ENCODE data around the gene ARMC8.

Gene ARMC8

DNA sequence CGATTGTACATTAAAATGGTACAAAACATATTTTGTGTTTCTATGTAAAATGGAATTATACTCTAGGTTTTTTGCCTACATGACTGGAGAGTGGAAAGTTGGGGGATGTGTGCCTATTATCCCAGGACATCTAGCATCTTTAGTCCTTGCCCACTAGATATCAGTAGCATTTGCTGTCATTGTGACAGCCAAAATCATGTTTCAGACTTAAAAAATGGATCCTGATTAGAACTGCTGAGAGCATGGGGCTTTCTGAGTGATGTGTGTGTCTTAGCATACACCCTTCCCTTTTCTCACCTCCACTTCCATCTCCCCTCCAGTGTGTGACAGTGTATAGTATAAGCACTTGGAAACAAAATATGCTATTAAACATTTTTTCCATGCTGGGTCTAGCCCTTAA is 13.3 kb downstream of the ARMC8 start:
- no peak for DNase-seq

DNA sequence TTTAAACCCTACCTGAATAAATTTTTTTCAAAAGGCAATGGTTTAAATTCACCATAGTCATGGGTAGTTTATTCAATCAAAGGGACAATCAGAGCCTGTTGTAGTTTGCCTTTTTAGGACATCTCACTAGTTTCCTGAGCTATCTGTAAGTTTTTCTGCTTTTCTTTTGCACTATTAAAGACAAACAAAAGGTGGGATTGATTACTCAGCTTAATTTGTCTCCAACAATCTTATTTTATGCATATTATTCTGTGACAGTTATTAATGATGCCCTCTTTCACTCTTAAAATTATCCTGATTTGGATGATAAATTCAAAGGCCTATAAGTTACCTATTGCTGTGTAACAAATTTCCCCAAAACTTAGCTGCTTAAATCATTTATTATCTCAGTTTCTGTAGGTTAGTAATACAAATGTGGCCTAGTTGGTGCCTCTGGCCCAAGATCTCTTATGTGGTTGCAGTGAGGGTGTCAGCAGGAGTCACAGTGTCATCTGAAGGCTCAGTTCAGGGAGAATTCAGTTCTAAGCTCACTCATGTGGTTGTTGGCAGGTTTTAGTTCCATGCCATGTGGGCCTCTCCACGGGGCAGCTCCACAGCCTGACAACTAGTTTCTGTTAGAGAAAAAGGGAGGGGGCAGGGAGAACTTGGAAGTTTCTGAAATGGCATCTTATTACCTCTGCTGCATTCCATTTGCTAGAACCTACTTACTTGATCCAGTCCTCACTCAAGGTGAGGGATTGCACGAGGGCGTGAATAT is 16.0 kb downstream of the ARMC8 start:
- DNase-seq: no peak

DNA sequence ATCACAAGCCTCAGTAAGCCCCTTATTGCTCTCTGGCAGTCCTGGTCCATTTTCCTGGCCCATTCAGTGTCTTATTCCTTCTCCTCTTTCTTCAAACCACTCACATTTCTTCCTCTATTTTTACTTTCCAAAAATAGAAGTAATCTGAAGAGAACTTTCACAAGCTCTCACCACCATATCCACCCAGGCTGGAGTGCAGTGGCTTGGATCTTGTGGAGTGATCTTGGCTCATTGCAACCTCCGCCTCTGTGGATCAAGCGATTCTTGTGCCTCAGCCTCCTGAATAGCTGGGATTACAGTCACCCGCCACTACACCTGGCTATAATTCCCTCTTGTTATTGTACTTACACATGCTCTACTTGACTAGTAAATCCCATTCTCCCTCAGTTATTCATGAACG is 16.8 kb downstream of the ARMC8 start:
- no peak for DNase-seq

DNA sequence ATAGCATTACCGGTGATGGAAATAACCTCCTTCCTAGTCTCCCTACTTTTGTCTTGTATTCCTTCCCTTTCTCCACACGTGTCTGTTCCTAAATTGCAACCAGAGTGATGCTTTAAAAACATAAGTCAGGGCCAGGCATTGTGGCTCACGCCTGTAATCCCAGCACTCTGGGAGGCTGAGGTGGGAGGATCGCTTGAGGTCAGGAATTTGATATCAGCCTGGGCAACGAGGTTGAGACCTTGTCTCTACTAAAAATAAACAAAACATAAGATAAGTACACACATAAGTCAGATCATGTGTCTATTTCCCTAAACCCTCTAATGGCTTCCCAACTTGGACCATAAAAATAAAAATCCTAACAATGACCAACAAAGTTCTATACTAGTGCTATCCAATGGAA is 18.4 kb downstream of the ARMC8 start:
- no peak for DNase-seq

DNA sequence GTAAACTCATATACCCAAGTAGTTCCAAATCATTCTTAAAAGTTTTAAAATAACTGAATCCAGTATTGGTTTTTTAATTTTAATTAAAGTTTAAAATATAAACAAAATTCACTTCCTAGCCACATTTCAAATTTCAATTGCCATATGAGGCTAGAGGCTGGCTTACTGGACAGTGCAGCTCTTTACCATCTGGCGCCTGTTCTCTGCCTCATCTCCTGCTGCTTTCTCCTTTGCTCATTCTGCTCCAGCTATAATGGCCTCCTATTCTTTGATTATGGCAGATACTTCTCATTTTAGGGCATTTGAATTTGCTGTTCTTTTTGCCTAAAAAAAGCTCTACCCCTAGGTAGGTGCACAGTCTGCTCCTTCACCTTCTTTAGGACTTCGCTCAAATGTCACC is 19.1 kb downstream of the ARMC8 start:
- DNase-seq: no peak

DNA sequence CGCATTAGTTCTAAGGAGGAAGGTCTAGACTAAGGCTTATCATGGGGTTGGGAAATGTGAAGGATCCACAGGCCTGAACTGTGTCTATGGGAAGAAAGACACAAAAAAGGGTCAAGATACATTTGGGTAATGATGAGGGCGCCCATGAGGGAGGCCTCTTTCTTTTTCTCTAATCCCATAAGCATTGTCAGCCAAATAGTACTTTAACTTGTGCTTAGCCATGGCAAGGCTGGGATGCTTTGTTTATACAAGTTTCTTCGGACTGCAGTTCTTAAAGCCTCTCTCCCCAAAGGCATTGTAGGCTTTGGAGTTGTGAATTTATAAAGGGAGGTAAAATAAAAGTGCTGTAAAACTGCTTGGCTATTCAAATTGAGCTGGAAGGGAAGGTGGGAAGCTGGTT is 23.4 kb downstream of the ARMC8 start:
- DNase-seq: no peak

GRCh38 chr3:138213398-138214085 is 26.4 kb downstream of the ARMC8 start:
- no peak for DNase-seq

- no peak for DNase-seq
Observed at GRCh38 chr3:138219255-138219654, 32.2 kb downstream of the ARMC8 start.

DNA sequence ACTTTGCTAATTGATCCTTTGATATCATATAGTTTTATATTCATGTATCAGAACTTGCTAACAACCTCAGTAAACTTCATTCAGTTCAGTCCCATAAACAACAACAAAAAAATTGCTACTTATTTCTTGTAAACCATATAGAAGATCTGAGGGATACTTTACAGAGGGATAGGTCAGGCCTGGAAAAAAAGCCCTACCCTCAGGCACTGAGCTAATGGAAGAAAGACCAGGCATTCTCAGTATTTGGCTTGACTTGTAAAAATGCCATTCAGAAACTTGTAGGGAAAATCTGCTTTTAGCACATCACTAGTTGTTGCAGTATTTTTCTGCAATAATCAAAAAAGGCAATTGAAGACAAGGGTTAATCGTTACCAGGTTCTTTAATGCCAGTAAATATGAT is 33.1 kb downstream of the ARMC8 start:
- no peak for DNase-seq

DNA sequence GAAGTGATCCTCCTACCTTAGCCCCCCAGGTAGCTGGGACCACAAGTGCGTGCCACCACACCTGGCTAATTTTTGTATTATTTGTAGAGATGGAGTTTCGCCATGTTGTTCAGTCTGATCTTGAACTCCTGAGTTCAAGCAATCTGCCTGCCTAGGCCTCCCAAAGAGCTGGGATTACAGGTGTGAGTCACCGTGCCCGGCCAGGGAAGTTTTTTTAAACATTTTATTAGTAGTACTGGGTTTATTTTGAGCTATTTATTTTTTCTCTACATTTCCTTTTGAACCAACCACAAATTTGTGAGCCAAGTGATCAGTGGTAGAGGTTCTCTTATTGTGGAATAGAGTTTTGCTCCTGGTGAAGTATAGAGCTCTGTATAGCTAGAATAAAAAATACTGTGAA is 33.7 kb downstream of the ARMC8 start:
- no peak for DNase-seq

DNA sequence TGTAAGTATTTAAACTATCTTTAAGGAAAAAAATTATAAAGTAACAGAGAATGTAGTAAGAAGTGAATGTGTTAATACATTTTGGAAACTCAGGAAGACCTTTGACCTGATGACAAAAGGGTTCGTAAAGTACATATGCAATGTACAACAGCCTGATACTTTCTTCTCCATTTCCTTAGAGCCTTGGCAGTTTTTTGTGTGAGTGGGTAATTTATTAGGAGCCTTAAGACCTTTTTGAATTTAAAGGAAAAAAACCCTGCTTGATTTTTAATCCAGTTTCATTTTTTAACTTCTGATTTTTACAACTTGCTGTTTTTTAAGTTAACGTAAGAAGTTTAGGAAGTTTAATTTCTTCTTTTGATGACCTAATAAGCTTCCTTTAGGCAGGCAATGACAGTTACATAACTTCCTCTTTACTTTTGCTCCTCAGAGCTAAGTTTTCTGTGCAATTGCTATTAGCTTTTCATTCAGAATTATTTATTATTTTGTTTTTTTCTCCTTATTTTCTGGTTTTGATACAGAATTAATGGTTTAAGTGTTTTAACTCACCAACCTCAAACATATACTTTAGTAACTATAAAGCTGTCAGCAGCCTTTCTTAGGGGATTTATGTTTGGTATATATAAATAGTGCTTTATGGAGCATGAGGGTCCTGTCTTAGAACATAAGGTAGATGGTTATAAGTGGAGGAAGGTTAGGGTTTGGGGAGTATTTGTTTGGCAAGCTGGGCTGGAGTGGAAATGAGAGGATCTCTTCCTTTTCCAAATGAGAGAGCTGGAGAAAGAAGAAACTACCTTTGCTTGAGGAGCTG is 35.2 kb downstream of the ARMC8 start:
- DNase-seq: no peak

GRCh38 chr3:138222942-138223287 is 35.8 kb downstream of the ARMC8 start:
- DNase-seq: no peak

DNA sequence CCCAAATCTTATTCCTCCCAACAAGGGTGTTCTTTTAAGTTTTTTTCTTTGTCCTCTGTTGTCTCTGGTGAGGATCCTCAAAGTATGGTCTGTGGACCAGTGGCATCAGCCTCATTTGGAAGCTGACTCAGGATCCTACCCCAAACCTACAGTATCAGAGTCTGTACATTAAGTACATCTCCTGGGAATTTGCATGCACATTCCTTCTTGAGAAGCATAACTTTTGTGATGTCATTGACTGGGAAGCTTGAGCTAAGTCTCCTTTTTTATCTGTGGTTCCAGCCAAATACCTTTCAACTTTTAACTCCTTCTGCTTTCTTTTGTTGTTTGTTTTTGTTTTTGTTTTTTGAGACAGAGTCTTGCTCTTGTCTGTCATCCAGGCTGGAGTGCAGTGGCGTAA is 40.5 kb downstream of the ARMC8 start:
- no peak for DNase-seq

DNA sequence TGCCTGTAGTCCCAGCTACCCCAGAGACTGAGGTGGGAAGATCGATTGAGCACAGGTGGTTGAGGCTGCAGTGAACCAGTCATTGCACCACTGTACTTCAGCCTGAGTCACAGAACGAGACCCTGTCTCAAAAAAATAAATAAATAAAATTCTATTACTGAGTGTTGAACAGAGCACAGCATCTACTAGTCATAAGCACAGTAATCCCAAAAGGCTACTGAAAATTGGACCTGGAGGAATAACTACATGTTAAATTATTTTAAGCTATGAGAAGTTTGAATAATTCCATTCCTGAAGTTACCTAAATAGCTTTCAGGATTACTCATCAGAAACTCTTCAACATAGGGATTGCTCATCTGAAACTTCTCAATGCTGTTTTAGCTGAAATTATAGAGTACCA is 43.4 kb downstream of the ARMC8 start:
- no peak for DNase-seq

DNA sequence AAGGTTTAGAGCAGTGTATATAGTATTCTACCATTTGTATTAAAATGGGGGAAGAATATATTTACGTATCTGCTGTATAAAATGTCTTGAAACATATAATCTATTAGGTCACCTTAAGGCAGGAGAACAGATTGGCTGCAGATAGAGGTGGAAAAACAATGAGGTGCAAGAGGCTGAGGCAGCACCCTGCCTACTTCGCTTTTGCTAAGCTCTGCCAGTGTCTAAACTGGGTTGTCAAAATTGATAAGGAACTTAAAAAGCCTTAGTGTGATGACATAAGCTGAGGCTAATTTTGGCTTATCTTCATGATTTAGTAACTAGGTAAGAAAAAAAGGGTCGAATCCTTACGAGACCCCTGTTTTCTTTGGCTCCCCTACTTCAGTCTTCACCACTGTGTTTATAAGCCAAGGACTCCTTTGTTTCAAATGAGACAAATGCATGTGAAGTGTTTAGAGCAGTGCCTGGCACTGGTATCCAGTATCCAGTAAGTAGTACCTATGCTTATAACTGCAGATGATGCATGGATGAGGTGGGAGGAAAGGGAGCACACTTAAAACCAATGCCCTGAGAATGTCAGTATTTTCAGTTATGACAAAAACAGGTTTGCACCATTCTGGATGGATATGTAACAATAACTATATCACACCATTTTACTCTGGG is 45.7 kb downstream of the ARMC8 start:
- DNase-seq: no peak

GRCh38 chr3:138234401-138235179 is 47.5 kb downstream of the ARMC8 start:
- DNase-seq: no peak

DNA sequence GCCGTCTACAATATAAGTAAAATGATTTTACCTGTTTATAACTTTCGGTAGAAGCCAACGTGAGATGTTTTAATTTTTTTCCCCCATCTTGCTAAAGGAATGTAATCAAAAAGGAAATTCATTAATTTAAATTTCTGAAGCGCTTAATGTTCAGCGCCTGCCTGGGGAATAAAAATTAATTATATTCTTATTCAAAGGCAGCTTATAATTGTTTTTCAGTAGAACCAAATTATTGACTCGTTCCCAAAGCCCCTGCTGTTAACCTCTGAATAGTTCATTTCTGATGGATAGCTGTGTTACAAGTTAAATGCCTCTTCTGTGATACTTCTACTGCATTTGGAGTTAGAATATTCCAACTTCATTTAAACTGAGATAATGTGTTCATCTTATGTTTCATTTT is 51.6 kb downstream of the ARMC8 start:
- no peak for DNase-seq

DNA sequence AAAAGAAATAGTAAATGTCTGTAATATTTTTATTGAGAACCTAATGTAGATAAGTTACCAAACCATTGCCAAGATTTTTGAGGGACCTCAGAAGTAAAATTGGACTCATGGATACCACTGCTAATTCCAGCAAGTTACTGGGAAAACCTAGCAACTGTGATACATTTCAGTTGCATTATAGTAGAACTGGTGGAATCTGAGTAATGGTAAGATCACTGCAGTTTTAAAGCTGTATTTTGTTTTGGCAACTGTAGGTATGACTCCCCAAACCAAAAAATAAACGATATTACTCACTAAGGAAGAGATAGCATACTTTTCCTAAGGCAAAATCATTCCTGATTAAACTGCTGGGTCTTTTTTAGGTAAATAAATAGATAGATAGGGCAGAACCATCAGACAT is 54.0 kb downstream of the ARMC8 start:
- DNase-seq: no peak

DNA sequence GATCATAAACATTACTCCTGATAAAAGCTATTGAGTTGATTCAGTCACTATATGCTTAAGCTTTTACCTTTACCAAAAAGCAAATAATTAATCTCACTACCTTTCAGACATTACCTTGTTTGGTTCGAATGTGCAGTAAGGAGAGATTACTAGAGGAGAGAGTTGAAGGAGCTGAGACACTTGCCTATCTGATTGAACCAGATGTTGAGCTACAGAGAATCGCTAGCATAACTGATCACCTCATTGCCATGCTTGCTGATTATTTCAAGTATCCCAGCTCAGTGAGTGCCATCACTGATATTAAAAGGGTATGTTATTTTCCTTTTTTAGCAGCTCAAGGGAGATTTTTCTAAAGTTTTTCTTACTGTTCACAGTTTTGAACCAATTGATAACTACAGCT is 54.6 kb downstream of the ARMC8 start:
- no peak for DNase-seq

DNA sequence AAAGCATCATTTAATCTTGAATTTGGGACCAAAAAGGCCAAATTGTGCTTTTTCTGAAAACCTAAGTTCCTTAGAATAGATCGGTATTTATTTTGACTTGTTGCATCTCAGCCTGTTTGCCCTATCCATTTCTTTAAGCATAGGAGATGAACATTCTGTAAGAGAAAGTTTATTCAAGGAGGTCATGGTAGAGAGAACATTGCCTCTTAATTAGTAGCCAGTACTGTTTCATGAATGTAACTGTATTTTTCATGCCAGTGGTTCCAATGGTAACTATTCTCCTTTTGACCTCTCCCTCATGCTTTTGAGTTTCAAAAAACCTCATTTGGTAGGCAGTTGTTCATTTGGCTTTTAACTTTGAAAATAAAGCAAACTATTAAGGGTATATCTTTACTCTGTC is 55.4 kb downstream of the ARMC8 start:
- DNase-seq: no peak

DNA sequence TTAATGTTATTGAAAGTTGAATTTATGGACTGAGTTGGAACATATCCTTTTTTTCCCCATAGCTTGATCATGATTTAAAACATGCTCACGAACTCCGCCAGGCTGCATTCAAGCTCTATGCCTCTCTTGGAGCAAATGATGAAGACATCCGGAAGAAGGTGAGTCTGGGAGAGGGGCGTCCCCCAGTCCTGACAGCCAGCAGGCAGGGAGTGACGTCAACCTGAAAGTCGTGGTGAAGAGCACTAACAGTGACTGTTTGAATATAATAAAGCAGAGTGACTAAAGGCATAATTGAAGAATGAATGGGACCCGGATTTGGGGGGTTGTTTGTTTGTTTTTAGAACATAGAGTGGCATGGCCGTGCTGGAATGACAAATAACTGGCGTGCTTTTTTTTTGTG is 57.9 kb downstream of the ARMC8 start:
- DNase-seq: no peak

GRCh38 chr3:138249636-138250035 is 62.5 kb downstream of the ARMC8 start:
- no peak for DNase-seq

DNA sequence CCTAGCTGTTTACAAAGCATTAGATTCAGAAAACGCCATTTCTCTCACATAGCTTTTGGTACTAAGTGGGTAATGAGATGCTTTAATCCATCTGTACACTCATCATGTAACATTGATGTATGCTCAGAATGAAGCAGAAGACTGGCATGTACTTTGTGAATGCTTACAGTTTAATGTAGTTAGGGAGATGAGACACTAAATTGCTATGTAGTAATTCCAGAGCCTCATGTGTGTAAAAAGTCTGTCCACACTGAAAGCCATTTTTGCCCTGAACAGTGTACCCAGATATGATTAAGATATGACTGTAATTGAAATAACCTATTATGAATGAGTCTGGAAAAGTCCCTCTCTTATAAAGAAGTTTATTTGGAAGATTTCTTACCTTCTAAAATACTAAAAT is 66.5 kb downstream of the ARMC8 start:
- DNase-seq: no peak

Measured in CD4-positive, alpha-beta T cell treated with Interleukin-6 for 4 hours (primary cell).